ENCODE results near the gene DLG5.

- TF ChIP-seq CTCF (conservative IDR thresholded peaks at IDR 0.05) (no peak), EZH2 (IDR thresholded peaks at IDR 0.05; ENCODE audit: low read depth) (no peak)
These were observed 144.9 kb downstream of the DLG5 start for GRCh38 chr10:77781451-77782327.

Data from PC-9 (cell line).